ENCODE data around the gene CCDC149.
"Not testable (repeated sequence)": the region's sequence is repeated elsewhere in the genome, so short reads cannot be mapped to it uniquely, and the experiment has no call there.

The CCDC149 gene

GRCh38 chr4:24915121-24915922 lies 2.5 kb upstream of the CCDC149 start:
- no peak for FAIRE-seq

- no peak for FAIRE-seq
Observed at GRCh38 chr4:24914460-24914859, 1.6 kb upstream of the CCDC149 start.

GRCh38 chr4:24913119-24913485 lies 260 bp upstream of the CCDC149 start:
- no peak for FAIRE-seq

GRCh38 chr4:24910499-24910898 lies 2.3 kb downstream of the CCDC149 start:
- no peak for FAIRE-seq

- FAIRE-seq, result not testable (repeated sequence)
Observed at GRCh38 chr4:24909606-24910005, 3.2 kb downstream of the CCDC149 start.

GRCh38 chr4:24897639-24898038 lies 15.2 kb downstream of the CCDC149 start:
- FAIRE-seq, result no peak

GRCh38 chr4:24896977-24897376 lies 15.9 kb downstream of the CCDC149 start:
- no peak for FAIRE-seq

- FAIRE-seq, result no peak
Observed at GRCh38 chr4:24896056-24896455, 16.8 kb downstream of the CCDC149 start.

GRCh38 chr4:24895461-24895860 lies 17.4 kb downstream of the CCDC149 start:
- FAIRE-seq, result no peak

GRCh38 chr4:24894846-24895245 lies 18.0 kb downstream of the CCDC149 start:
- FAIRE-seq, result no peak

GRCh38 chr4:24894243-24894642 lies 18.6 kb downstream of the CCDC149 start:
- FAIRE-seq, result no peak

- no peak for FAIRE-seq
Observed at GRCh38 chr4:24892778-24893177, 20.1 kb downstream of the CCDC149 start.

GRCh38 chr4:24892278-24892677 lies 20.6 kb downstream of the CCDC149 start:
- FAIRE-seq, result no peak

- FAIRE-seq, result no peak
Observed at GRCh38 chr4:24890561-24891126, 22.2 kb downstream of the CCDC149 start.

GRCh38 chr4:24889991-24890390 lies 22.9 kb downstream of the CCDC149 start:
- FAIRE-seq, result no peak

GRCh38 chr4:24888475-24889344 lies 24.1 kb downstream of the CCDC149 start:
- FAIRE-seq, result no peak

- no peak for FAIRE-seq
Observed at GRCh38 chr4:24887881-24888430, 24.9 kb downstream of the CCDC149 start.

- FAIRE-seq, result no peak
Observed at GRCh38 chr4:24886596-24886995, 26.2 kb downstream of the CCDC149 start.

- FAIRE-seq, result no peak
Observed at GRCh38 chr4:24885342-24885741, 27.5 kb downstream of the CCDC149 start.

- FAIRE-seq, result no peak
Observed at GRCh38 chr4:24884902-24885301, 27.9 kb downstream of the CCDC149 start.

GRCh38 chr4:24881508-24882196 lies 31.2 kb downstream of the CCDC149 start:
- no peak for FAIRE-seq

GRCh38 chr4:24880186-24880585 lies 32.7 kb downstream of the CCDC149 start:
- FAIRE-seq, result no peak

GRCh38 chr4:24878636-24879016 lies 34.2 kb downstream of the CCDC149 start:
- no peak for FAIRE-seq

All from A204.1 (cell line).